NOMO-1 treated with DMSO at 0.1 percent for 48 hours (cell line): Measurements from ENCODE around the gene MINK1.
"Not testable (repeated sequence)": the region's sequence is repeated elsewhere in the genome, so short reads cannot be mapped to it uniquely, and the experiment has no call there.

Experiments used
- DNase-seq: peaks from one replicate; lab custom pipeline; 2025; ENCODE audit not compliant: unreplicated experiment; lab: John Stamatoyannopoulos, UW

The MINK1 gene

DNA sequence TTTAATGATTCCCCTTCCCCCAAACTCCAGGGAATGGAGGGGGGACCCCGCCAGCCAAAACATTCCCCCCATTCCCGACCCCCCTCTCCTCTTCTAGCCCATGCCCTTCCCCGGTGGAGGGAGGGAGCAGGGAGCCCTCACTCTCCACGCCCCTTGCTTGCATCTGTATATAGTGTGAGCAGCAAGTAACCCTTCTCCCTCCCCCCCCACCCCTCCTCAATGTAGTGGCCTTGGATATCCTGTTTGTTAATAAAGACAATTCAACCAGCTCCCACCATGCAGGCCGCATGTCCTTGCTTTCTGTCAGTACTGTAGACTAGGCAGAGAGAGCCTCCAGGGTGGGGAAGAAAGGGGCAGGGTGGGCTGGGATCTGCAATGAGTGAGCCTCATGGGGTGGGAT, 64.6 kb downstream of the MINK1 start:
- DNase-seq: no peak

DNA sequence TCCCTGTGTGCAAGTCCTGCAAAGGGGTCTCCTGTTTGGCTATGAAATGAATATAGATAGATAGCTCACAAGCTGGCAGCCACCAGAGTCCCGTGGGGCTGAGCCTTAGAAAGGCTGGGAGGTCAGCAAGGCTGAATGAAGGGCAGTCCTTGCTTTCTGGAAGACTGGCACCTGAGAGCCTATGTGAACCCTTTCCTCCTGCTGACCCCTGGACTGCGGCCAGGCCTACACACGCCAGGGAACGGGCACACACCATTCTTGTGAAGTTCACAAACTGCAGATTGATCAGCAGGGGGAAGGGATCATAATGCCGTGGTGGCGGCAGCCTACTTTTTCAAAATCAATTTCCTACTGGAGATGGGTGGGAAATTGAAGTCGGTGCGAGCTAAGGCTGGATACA, 65.2 kb downstream of the MINK1 start:
- no peak for DNase-seq

DNA sequence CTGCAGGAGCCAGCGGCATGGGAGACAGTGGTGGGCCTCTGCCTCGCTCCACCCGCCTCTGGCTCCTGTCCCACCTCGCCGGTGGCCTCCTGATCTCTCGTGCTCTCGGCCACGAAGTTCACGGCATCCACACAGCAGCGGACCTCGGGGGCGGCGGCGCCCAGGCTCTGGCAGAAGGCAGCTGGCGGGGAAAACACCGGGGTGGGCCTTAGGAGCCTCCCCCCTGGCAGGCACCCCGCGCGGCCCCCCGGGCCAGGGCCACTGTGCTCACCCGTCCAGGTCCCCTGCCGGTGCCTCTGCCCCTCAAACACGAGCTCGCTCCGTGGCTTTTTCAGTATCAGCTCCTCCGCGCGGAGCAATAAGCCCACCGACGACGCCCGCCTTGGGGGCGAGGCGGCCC, 65.8 kb downstream of the MINK1 start:
- no peak for DNase-seq

DNA sequence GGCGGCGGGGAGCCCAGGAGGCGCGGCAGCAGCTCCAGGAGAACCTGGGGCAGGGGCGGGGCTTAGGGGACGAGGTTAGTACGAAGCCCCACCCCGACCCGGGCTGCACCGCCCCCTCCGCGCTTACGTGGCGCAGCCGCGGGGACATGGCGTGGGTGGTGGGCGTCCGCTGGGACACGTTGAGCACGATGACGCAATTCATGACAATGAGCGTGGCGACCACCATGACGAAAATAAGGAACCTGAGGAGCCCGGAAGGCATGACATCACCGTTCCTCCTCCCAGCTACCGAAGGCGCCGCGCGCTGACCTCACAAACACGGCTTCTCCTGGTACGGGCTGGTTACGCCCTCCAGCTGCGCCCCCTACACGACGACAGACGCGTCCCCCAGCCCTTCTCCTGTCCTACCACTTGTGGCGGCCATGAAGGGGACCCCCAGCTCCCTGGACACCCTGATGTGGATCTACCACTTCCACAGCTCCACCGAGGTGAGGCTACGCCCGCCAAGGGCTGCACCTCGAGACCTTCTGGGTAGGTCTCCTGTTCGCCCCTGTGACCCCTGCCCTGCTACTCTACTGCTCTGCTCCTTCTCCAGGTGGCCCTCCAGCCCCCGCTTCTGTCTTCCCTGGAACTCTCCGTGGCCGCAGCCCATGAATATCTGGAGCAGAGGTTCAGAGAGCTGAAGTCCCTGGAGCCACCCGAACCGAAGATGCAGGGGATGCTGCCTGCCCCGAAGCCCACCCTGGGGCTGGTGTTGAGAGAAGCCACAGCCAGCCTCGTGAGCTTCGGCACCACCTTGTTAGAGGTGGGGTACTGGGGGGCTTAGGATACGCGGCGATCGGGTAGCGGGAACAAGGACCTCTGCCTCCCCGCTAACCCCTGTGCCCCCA, 66.4 kb downstream of the MINK1 start, which contains the start of gene C17orf107:
TSS of gene C17orf107 (plus strand) at position 196 of the 890 bp plus-strand sequence. CDS start at position 423, 227 bp downstream.
- peak; percentile 80 for DNase-seq

DNA sequence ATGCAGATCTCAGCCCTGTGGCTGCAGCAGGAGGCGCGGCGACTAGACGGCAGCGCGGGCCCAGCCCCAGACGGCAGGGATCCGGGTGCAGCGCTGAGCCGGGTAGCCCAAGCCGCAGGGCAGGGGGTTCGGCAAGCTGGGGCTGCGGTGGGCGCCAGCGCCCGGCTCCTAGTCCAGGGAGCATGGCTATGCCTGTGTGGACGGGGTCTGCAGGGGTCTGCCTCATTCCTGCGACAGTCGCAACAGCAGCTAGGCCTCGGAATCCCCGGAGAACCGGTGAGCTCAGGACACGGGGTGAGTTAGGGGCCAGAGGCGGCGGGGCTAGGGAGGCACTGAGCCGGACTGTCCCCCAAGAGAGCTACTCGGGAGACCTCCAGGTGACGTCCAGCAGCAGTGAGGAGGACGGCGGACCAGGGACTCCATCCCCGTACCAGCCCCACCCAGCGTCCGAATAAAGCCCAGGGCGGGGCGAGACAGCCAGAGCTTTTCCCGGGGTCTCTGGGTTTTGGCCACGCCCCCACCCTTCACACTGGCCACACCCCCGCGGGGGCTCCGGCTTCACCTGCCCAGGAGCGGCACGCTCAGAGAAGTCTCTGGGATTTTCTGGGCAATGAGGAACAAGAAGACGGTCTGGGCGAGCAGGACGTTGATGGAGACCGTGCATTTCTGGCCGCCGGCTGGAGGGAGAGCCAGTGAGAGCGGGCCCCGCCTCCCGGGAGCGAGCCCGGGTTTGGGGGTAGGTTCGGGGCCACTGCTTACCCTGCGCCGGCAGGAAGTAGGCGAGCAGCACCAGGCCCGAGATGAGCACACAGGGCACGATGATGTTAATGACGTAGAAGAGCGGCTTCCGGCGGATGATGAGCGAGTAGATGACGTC, 67.3 kb downstream of the MINK1 start:
- DNase-seq: no peak

DNA sequence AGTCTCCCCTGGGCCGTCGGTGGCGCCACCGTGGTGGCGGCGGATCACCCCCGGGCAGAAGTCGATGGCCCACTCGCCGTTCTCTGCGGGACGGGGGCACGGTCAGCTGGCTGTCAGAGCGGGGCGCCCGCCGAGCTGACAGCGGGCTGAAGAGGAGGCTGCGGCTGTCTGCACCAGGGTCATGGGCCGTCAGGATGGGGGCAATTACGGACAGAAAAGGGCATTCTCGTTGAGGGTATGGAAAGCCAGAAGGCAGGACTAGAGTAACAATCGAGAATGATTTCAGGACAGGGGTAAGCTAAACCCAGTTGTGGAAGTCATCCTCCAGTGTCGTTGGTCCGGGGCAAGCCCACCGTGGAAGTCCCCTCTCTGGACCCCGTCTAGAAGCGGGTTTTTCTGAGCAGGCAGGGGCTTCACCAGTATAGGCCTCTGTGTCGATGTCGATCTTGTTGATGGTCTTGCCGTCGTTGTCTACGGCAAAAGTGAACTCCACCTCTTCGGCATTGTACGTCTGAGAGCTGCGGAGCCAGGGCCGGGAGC, 68.0 kb downstream of the MINK1 start:
- DNase-seq: no peak

DNA sequence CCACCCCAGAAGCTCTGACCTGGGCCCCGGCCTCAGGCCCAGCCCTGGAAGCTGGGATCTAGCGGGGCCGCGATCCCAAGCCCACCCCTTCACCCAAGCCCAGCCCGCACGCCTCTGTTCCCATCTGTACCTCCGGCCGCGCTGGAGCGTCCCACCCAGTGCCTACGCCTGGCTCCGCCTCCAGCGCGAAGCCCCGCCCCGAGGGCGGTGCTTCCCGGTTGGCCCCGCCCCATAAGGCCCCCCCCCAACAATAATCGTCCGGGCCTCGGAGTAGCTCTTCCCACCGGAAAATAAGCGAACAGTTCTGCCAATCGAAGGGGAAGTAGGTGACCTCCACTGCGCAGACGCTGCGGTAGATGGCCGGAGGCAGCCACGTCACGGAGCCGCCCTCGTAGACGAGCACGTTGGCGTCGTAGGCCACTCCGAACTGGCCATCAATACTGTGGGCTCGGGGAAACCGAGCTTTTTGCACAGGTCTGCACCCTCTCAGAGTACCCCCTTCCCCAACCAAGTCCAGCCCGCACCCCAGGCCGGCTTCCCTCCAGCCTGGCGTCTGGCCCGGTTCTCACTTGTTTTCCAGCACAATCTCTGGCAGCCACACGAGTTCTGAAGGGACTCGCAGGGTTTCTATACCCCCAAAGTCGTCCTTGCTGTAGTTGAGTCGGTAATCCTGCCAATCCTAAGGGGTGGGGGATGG, 68.7 kb downstream of the MINK1 start:
- DNase-seq: no peak

DNA sequence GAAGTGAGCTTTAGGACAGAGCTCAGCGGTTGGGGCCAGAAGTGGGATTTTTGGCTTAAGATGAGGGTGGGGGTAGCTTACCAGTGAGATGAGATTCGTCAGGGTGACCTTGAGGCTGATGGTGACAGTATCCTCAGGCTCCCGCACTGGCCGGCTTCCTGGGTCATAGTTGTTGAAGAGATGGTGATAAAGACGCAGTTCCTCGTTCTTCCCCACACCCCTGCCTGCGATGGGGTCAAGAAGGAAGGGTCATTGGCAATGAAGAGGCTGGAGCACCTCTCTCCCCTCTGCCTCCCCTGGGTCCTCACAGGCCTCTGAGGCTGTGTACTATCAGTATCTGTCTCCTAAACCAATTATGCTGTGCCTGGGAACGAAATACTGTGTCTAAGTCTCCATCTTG, 69.4 kb downstream of the MINK1 start:
- DNase-seq: no peak

DNA sequence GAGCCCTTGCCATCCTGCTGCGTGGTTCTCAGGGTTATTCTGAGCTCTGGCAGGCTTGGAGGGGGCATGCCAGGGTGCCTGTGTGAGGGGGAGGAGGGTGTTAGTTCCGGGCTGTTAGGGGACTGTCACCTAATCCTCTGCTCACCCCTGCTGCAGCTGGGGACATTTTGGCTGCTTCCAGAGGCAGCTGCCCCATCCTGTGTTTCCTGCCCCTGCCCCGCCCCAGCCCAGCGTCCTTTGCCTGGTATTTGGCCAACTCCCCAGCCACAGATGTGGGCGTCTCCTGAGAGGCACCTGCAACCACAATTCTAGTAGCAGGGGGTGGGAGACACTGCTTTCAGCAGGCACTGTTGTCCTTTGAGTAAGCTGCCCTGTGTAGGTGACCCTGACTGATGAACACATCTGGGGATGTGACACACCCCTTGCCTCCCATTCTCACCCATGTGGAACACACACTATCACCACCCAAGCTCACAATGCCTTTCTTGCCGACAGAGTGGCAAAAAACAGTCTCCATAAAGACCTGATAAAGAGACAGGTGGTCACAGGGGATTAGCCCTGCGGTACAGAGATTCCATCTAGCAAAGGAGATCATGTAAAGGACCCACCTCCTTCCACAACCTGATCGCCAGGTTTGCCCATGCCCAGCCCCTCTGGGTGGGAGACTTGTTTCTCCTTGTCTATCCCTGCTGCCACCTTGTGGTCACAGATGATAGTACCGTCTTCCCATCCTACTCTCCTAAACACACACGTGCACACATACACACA, 70.1 kb downstream of the MINK1 start, which contains the start of gene CHRNE:
TSS of gene CHRNE (minus strand) at position 48 of the 768 bp plus-strand sequence. CDS start at position 13, 35 bp downstream.
- peak; percentile 48 for DNase-seq

DNA sequence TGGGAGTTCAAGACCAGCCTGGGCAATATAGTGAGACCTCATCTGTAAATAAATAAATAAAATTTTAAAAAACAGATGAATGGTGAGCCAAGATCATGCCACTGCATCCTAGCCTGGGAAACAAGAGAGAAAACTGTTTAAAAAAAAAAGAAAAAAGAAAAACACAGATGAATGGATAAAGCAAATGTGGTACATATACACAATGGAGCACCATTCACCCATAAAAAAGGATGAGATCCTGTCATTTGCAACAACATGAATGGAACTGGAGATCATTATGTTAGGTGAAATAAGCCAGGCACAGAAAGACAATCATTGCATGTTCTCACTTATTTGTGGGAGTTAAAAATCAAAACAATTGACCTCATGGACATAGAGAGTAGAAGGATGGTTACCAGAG, 73.5 kb downstream of the MINK1 start:
- not testable (repeated sequence) for DNase-seq

DNA sequence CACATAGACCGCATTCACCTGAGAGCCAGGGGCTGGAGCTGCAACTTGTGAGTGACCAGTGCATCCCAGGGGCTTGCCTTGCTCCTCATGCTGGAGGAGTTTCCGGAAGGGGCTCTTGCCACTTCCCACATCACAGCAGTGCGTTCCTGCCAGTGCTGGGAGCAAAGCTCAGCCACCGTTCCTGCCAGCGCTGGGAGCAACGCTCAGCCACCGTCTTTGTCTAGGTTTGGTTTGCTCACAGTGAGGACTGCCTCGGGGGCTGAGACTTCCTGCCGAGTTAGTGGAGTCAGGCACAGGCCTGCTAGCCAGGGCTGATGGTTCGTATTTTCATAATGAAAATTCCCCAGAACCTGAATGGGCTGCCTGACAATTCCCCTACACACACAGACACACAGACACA, 75.2 kb downstream of the MINK1 start:
- no peak for DNase-seq

DNA sequence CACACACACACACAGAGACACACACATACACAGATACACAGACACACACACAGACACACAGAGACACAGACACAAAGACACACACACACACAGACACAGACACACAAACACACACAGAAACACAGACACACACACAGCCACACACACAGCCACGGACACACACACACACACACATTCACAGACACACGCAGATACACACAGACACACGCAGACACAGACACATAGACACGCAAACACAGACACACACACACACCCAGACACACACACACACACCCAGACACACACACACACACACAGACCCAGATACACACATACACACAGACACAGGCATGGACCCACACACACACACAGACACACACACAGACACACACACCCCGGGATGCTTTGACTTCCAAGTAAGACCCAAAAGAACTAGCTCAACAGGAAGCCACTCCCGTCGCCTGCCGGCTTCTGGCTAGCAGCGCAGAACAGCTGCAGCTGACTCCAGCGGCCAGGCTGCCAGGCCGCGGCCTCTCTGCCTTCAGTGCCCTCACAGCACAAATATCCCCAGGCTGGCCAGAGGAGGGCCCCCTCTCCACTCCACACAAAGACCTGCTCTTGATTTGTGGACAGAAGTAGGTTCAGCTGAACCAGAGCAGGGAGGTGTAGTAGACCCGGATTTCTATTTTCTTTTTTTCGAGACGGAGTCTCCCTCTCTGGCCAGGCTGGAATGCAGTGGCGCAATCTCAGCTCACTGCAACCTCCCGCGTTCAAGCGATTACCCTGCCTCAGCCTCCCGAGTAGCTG, 75.8 kb downstream of the MINK1 start:
- peak; percentile 89 for DNase-seq

DNA sequence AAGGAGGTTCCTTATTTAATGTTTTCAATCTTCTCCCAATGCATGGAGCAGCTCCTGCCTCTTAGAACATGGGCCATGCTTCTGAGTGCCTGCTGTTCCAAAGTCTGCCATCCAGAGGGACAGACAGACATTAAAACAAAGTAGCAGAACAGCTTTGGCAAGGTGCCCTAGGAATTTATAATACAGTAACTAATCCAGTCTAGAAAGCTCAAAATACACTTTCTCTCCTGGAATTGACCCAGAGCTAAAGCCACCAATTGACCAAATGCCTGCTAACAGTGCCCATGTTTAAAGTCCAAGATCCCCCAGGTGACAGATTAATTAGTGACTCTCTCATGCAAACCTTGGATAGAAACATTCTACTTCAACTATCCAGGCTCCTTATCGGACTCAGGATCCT, 80.9 kb downstream of the MINK1 start:
- DNase-seq: no peak

DNA sequence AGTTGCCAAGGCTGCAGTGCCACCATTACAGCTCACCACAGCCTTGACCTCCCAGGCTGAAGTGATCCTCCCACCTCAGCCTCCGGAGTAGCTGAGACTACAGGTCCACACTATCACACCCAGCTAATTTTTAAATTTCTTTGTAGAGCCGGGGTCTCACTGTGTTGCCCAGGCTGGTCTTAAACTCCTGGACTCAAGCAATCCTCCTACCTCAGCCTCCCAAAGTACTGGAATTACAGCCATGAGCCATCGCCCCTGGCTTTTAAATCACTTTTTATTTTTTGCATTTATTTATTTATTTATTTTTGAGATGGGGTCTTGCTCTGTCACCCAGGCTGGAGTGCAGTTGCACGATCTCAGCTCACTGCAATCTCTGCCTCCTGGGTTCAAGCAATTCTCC, 81.4 kb downstream of the MINK1 start:
- not testable (repeated sequence) for DNase-seq

DNA sequence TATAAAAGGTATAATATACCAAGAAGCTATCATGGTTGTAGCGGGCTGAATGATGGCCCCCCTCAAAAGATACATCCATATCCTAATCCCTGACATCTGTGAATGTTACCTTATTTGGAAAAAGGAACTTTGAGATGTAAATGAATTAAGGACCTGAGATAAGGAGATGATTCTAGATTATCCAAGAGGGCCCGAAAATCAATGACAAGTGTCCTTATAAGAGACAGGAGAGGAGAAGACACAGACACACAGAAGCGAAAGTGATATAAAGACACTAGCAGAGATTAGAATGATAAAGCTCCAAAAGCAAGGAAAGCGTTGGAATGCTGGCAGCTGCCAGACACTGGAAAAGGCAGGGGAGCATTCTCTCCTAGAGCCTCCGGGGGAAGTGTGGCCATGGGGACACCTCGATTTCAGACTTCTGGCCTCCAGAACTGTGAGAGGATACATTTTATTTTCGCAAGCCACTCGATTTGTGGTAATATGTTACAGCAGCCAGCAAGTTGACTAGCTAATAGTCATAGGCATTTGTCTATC, 86.4 kb downstream of the MINK1 start:
- DNase-seq: no peak

DNA sequence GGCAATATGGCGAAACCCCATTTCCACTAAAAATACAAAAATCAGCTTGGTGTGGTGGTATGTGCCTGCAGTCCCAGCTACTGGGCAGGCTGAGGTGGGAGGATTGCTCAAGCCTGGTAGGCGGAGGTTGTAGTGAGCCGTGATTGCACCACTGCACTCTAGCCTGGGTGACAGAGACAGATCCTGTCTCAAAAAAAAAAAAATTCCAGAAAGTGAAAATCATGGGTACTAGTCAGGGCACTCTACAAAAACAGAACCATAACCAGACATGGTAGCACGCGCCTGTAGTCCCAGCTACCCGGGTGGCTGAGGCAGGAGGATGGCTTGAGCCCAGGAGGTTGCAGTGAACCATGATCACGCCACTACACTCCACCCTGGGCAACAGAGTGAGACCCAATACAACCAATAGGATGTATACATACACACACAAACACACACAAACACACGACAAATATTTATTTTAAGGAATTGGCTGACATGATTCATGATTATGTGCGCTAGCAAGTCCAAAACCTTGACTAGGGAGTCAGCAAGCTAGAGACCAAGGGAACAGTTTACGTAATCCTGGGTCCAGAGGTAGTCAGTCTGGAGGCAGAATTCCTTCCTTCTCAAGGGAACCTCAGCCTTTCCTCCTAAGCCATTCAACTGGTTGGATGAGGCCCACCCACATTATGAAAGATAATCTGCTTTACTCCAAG, 87.4 kb downstream of the MINK1 start:
- DNase-seq: peak; percentile 78

DNA sequence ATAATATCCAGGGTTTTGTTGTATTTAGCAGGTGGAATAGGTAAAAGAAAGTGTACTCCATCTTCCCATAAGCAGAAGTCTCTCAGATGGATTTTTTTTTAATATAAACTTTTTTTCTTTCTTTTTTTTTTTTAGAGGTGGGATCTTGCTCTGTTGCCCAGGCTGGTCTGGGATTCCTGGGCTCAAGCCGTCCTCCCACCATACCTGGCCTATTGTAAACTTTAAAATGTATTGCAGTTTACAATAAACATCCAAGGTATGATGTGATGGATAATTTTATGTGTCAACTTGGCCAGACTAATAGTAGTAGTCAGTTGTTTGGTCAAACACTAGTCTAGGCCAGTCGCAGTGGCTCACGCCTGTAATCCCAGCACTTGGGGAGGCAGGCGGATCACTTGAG, 88.2 kb downstream of the MINK1 start:
- no peak for DNase-seq

DNA sequence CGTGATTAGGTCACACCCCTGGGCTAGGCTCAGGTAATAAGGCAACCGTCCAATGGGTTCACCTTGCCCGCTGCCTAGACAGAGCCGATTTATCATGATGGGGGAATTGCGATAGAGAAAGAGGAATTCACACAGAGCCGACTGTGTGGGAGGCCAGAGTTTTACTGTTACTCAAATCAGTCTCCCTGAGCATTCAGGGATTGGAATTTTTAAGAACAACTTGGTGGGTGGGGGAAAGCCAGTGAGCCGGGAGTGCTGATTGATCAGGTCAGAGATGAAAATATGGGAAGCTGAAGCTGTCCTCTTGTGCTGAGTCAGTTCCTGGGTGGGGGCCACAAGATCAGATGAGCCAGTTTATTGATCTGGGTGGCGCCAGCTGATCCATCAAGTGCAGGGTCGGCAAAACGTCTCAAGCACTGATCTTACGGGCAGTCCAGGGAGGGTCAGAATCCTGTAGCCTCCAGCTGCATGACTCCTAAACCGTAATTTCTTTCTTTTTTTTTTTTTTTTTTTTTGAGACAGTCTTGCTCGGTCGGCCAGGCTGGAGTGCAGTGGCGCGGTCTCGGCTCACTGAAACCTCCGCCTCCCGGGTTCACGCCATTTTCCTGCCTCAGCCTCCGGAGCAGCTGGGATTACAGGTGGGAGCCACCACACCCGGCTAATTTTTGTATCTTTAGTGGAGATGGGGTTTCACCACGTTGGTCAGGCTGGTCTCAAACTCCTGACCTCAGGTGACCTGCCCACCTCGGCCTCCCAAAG, 93.6 kb downstream of the MINK1 start:
- not testable (repeated sequence) for DNase-seq
